Activated T-cell treated with anti-CD3 and anti-CD28 coated beads for 1 hour (primary cell): ENCODE data around the gene SPATA31C1.
"Not testable (repeated sequence)": the region's sequence is repeated elsewhere in the genome, so short reads cannot be mapped to it uniquely, and the experiment has no call there.

Experiments
- DNase-seq: peaks from one replicate; pipeline ENCODE4 v3.0.0-alpha.2; 2020; ENCODE audit warnings: low read depth

Gene SPATA31C1

DNA sequence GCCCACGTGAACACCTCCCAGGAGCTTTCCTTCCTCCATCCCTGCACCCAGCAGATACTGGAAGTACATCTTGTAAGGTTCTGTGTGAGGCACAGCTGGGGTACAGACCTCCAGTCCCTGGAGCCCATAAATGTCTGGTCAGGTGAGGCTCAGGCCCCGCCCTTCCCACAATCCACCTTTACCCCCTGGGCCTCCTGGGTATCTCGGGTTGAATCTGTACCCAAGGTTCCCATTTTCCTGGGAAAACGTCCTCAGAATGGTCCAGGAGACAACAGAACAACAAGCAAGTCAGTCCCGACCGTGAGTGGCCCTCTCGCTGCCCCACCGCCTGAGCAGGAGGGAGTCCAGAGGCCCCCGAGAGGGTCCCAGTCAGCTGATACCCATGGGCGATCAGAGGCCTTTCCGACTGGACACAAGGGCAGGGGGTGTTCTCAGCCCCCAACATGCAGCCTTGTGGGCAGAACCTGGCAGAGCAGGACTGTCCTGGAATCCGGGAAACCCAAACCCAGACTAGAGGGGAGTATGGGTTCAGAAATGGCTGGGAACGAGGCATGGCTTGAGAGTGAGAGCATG, 30.7 kb upstream of the SPATA31C1 start:
- DNase-seq = no peak

DNA sequence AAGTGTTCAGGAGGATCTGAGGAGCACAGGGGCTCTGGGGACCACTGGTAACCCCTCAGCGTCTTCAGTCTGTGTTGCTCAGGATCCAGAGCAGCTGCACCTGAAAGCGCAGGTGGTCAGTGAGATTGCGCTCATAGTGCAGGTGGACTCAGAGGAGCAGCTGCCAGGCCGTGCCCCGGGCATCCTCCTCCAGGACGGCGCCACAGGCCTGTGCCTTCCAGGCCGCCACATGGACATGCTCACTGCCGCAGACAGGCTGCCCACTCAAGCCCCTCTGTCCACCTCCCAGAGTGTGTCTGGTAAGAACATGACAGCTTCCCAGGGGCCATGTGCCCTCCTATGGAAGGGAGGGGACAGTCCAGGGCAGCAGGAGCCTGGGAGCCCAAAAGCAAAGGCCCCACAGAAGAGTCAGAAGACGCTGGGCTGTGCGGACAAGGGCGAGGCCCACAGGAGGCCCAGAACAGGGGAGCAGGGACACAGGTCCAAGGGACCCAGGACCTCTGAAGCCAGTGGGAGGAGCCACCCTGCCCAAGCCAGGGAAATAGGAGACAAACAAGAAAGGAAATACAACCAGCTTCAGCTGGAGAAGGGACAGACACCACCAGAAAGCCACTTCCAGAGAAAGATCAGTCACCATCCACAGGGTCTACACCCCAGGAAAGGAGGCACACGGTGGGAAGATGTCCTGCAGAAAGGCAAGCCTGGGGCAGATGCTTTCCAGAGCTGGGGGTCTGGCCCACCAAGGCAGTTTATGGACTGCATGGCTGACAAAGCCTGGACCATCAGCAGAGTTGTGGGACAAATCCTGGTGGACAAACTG, 29.9 kb upstream of the SPATA31C1 start:
- DNase-seq = no peak

- no peak for DNase-seq
Measured at GRCh38 chr9:87888501-87888900, 29.3 kb upstream of the SPATA31C1 start.

- DNase-seq = no peak
Measured at GRCh38 chr9:87889065-87889881, 28.5 kb upstream of the SPATA31C1 start.

GRCh38 chr9:87889882-87890252, 27.9 kb upstream of the SPATA31C1 start:
- DNase-seq = no peak

DNA sequence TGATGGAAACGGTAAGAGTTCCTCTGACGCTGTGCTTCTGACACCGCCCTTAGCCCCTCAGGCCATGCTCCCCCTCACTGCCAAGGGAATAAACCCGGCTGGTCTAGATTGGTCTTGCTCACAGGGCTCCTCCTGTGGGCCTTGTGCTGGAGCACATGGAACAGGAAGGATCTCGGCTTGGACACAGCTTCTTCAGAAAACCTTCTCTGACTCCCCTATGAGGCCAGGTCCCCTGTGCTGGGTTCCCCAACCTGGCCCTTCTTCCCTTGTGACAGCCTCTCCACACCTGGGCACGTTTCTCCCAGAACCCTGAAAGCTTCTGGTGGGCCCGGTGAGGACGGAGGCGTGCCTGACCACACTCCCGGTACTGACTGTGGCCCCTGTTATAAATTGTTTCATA, 26.9 kb upstream of the SPATA31C1 start:
- no peak for DNase-seq

GRCh38 chr9:87891754-87892153, 26.0 kb upstream of the SPATA31C1 start:
- no peak for DNase-seq

DNA sequence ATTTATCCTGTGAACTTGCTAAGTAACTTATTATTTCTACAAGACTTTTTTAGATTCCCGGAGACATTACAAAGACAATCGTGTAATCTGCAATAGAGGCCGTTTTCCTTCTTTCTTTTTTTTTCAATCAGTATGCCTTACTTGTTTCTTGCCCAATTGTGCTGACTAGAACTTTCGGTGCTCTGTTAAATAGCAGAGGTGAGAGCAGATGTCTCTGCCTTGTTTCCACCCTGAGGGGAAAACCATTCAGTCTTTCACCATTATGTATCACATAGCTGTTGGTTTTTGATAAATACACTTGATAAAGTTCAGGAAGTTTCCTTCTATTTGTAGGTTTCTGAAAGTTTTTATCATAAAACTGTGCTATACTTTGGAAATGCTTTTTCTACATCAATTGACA, 24.8 kb upstream of the SPATA31C1 start:
- DNase-seq = no peak

DNA sequence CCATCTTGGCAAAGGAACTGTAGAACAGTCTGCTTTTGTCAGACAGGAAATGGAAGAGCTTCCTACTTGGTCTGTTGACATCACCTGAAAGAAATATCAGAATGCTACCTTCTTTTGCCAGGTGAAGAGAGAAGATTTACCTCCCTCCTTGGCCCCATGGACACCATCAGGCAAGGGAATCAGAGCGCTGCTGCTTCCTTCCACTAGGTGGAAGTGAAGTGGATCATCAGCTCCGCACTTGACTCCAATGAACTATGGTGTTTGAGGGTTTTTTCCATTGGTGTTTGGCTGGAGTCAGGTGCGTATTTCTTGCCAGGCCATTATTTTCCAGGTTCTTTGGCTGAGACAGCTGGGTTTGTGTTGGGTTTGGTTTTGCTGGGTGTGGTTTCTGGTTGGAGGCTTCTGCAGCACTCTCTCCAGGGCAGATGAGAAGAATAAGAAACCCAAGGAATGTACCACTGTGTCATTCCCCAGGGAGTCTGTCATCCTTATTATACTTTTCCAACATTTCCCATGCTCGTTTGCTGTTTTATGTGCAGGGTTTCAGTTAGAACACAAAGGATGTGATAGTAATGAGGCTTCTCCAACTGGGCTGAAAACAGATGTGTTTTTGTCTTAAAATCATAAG, 22.6 kb upstream of the SPATA31C1 start:
- no peak for DNase-seq

DNA sequence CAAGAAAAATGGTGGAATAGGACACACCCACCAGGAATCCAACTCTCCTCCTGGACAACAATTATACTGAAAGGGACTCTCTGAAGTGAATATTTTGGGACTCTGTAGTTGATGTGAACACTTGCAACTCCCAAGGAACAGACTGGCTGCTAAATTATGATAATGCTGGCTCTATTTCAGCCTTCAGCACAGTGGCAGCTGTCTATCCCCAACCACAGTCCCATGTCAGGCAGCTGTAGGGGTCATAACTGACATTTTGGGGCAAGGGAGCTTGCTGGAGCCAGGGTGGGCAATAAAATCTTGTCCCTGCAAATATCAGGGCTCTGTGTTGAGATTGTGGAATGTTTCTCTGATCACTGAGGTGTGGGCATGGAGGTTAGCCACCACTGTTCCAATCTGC, 20.9 kb upstream of the SPATA31C1 start:
- DNase-seq = no peak

- DNase-seq = no peak
Measured at GRCh38 chr9:87898151-87898550, 19.6 kb upstream of the SPATA31C1 start.

- not testable (repeated sequence) for DNase-seq
Measured at GRCh38 chr9:87902371-87902770, 15.4 kb upstream of the SPATA31C1 start.

- no peak for DNase-seq
Measured at GRCh38 chr9:87909310-87910041, 8.3 kb upstream of the SPATA31C1 start.

DNA sequence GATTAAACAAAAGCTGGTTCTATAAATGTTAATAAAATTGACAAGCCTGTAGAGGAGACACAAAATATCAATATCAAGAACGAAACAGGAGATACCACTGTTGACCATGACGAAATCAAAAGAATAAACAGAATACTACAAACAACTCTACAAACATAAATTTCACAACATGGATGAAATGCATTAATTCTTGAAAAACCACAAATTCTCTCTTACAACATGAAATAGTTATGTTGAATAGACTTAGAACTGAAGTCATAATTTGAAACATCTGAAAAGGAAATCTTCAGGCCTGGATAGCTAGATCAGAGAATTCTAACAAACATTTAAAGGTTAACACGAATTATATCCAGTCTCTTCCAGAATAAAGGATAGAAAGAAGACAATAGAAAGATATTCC, 6.9 kb upstream of the SPATA31C1 start:
- no peak for DNase-seq

DNA sequence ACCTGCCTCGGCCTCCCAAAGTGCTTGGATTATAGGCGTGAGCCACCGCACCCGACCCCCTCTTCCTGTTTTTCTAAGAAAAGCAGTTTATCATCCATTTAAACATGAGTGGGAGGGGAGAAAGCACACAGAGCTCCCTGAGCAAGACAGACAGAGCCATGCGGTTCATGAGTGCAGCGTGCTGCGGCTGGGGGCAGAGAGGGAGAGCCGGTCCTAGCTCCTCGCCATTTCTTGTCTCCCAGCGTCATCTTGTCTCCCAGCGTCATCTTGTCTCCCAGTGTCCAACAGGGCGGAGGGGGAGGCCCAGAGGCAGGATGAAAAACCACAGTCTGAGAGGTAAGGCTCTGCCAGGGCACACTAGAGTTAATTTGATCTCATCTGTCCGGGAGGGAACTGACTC, 1.3 kb downstream of the SPATA31C1 start:
- DNase-seq = not testable (repeated sequence)

- DNase-seq = not testable (repeated sequence)
Measured at GRCh38 chr9:87921561-87921960, 3.8 kb downstream of the SPATA31C1 start.

GRCh38 chr9:87923012-87923411, 5.2 kb downstream of the SPATA31C1 start:
- not testable (repeated sequence) for DNase-seq

DNA sequence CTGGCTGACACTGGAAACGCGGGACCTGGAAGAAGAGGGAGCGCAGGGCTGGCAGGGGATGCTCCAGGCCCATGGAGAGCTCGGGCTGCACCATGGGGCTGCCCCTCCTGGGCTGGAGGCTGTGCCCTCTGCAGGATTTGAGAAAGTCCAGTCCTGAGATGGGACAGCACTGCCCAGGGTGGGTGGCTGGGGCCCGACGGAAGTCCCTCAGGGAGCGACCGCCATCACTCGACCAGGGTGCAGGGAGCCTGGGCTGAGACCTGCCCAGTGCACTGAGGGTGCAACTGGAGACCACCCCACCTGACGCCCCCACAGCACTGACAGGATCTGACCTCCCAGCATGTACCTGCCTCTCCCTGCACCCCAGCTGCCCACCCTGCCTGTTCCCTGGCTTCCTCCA, 7.1 kb downstream of the SPATA31C1 start:
- not testable (repeated sequence) for DNase-seq

- not testable (repeated sequence) for DNase-seq
Measured at GRCh38 chr9:87929152-87929551, 11.4 kb downstream of the SPATA31C1 start.

GRCh38 chr9:87934444-87934843, 16.7 kb downstream of the SPATA31C1 start:
- not testable (repeated sequence) for DNase-seq

DNA sequence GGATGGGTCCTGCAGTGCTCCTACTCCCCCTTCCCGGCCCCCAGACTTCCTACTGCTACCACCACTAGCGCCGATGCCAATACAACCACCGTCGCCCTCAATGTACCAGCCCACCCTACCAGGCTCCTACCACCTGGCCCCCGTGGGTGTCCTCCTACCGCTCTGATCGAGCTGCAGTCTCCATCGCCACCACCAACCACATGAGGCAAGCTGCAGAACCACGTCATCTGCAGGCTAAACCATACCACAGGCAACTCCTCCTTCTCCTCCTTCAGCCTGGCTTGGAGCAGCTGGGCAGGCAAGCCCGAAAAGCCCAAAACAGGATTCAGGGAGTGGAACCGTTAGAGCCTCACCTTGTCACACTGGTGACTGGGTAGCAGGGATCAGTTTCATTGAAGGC, 19.6 kb downstream of the SPATA31C1 start:
- not testable (repeated sequence) for DNase-seq

- DNase-seq = not testable (repeated sequence)
Measured at GRCh38 chr9:87937918-87938317, 20.2 kb downstream of the SPATA31C1 start.
